OCI-M2 (cell line): ENCODE results near the gene CNTN5.
"Not testable (repeated sequence)": the region's sequence is repeated elsewhere in the genome, so short reads cannot be mapped to it uniquely, and the experiment has no call there.

Experiments
- DNase-seq: peaks from one replicate; lab custom pipeline; 2025; ENCODE audit not compliant: unreplicated experiment; lab: John Stamatoyannopoulos, UW

Gene CNTN5

GRCh38 chr11:99268886-99269285 lies 248.1 kb downstream of the CNTN5 start:
- DNase-seq = no peak

GRCh38 chr11:99271527-99271926 lies 250.8 kb downstream of the CNTN5 start:
- DNase-seq = no peak

- DNase-seq = no peak
Observed at GRCh38 chr11:99275521-99275920, 254.8 kb downstream of the CNTN5 start.

- no peak for DNase-seq
Observed at GRCh38 chr11:99277281-99277680, 256.5 kb downstream of the CNTN5 start.

- no peak for DNase-seq
Observed at GRCh38 chr11:99279266-99279665, 258.5 kb downstream of the CNTN5 start.

GRCh38 chr11:99281331-99281730 lies 260.6 kb downstream of the CNTN5 start:
- DNase-seq = no peak

- DNase-seq = not testable (repeated sequence)
Observed at GRCh38 chr11:99297925-99298324, 277.2 kb downstream of the CNTN5 start.

GRCh38 chr11:99307510-99308088 lies 286.9 kb downstream of the CNTN5 start:
- DNase-seq = no peak

- no peak for DNase-seq
Observed at GRCh38 chr11:99311870-99312269, 291.1 kb downstream of the CNTN5 start.

- DNase-seq = no peak
Observed at GRCh38 chr11:99316776-99317520, 296.2 kb downstream of the CNTN5 start.

- DNase-seq = no peak
Observed at GRCh38 chr11:99320769-99321290, 300.1 kb downstream of the CNTN5 start.

- no peak for DNase-seq
Observed at GRCh38 chr11:99325847-99326246, 305.1 kb downstream of the CNTN5 start.

- no peak for DNase-seq
Observed at GRCh38 chr11:99327066-99327465, 306.3 kb downstream of the CNTN5 start.

GRCh38 chr11:99327527-99327926 lies 306.8 kb downstream of the CNTN5 start:
- no peak for DNase-seq

GRCh38 chr11:99333621-99334020 lies 312.9 kb downstream of the CNTN5 start:
- DNase-seq = no peak

GRCh38 chr11:99343117-99343516 lies 322.4 kb downstream of the CNTN5 start:
- no peak for DNase-seq

- no peak for DNase-seq
Observed at GRCh38 chr11:99349151-99349673, 328.5 kb downstream of the CNTN5 start.

- no peak for DNase-seq
Observed at GRCh38 chr11:99351624-99352023, 330.9 kb downstream of the CNTN5 start.

GRCh38 chr11:99352642-99353041 lies 331.9 kb downstream of the CNTN5 start:
- no peak for DNase-seq

GRCh38 chr11:99366546-99366945 lies 345.8 kb downstream of the CNTN5 start:
- no peak for DNase-seq

GRCh38 chr11:99368583-99368982 lies 347.8 kb downstream of the CNTN5 start:
- DNase-seq = no peak

- DNase-seq = no peak
Observed at GRCh38 chr11:99370549-99371216, 349.9 kb downstream of the CNTN5 start.
